ENCODE data around the gene NRTN. TPM values are rescaled to one million over a fixed set of nuclear protein-coding genes. Genes with fewer than 3 reads are reported as not detected.

NRTN gene
- total RNA-seq, 1 experiment from 2014 or later = 0.80 TPM

DNA sequence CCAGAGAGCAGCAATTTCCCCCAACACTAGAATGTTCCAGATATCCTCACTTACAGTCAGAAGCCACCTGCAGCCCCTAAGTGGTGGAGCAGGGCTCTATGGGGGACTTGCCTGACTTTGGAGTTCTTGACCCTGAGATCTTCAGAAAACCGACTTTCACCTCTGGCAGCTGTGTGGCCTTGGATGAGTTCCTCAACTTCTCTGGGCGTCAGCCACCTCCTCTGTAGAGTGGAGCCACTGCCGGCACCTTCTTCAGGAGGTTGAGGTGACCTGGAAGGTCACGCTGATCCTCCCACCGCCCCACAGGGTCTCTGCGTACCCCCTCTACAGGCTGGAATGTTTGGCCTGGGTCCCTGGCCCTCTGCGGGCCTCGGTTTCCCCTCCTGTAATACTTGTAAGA is 72.6 kb downstream of the NRTN start:
- Histone ChIP-seq H3K36me3 (ENCODE audit: control insufficient read depth, insufficient read depth, low read length) (no peaks in the 10 kb centered on the region), H3K27me3 (ENCODE audit: control insufficient read depth, insufficient read depth, low read length) (no peaks in the 10 kb centered on the region), H3K4me1 (ENCODE audit: control insufficient read depth, insufficient read depth, low read length) (no peaks in the 10 kb centered on the region), H3K27ac (ENCODE audit: low read length) (no peak overlapping the region), H3K9me3 (ENCODE audit: control insufficient read depth, insufficient read depth, low read depth, low read length) (no peaks in the 10 kb centered on the region), H3K4me3 (ENCODE audit: low read depth in 2 of 2, low read length in 2 of 2) (no peak overlapping the region)
- in situ Hi-C loops (cut with HindIII; ENCODE audit: low pct_unique_long_range_greater_than_20kb, low sequenced_read_pairs) = no loop called here
- intact Hi-C loops (cut with micrococcal nuclease; ENCODE audit: unreplicated experiment) = no loop called here
- DNase-seq (ENCODE audit: low read depth, low spot score) (no peak), ATAC-seq (no peak)
- BruUV-seq (replicated peaks) = no TSS peak
- no peak for TF ChIP-seq REST (IDR thresholded peaks at IDR 0.05; ENCODE audit: insufficient read depth in 1 of 2, low read depth in 2 of 2, low read length in 1 of 2)
- TF ChIP-seq CTCF (IDR thresholded peaks at IDR 0.05) = no peak
- TF ChIP-seq SIN3A (IDR thresholded peaks at IDR 0.05; ENCODE audit: borderline replicate concordance, insufficient read depth, low read depth, low read length) = no peak
- TF ChIP-seq POLR2AphosphoS5 (IDR thresholded peaks at IDR 0.05; ENCODE audit: low read depth, low read length) = no peak
- no peak for TF ChIP-seq TCF7L2 (IDR thresholded peaks at IDR 0.05; ENCODE audit: low read depth, low read length)
- ChIA-PET POLR2A (no interaction called here), CTCF (no interaction called here)

DNA sequence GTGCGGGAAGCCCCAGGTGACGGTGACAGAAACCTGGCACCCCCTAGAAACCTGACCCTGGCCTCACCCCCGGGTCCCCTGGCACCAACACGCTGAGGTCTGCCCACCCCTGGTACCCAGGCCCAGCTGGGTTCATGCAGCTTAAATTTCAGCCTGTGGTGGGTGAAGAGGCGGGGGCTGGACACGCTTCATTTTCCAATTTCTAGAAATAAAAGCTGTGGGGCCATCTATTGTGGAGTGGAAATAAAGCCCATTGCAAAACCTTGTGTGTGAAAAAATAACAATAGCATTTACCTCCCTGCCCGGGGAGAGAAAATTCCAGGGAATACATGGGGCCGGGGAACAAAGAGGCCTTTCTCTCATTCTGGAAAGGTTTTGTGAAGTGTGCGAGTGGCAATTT is 73.0 kb downstream of the NRTN start:
- Histone ChIP-seq H3K27ac (ENCODE audit: low read length) (no peak overlapping the region), H3K9me3 (ENCODE audit: control insufficient read depth, insufficient read depth, low read depth, low read length) (no peaks in the 10 kb centered on the region), H3K4me3 (ENCODE audit: low read depth in 2 of 2, low read length in 2 of 2) (no peak overlapping the region), H3K27me3 (ENCODE audit: control insufficient read depth, insufficient read depth, low read length) (no peaks in the 10 kb centered on the region), H3K36me3 (ENCODE audit: control insufficient read depth, insufficient read depth, low read length) (no peaks in the 10 kb centered on the region), H3K4me1 (ENCODE audit: control insufficient read depth, insufficient read depth, low read length) (no peaks in the 10 kb centered on the region)
- TF ChIP-seq POLR2AphosphoS5 (IDR thresholded peaks at IDR 0.05; ENCODE audit: low read depth, low read length) (no peak), REST (IDR thresholded peaks at IDR 0.05; ENCODE audit: insufficient read depth in 1 of 2, low read depth in 2 of 2, low read length in 1 of 2) (no peak), SIN3A (IDR thresholded peaks at IDR 0.05; ENCODE audit: borderline replicate concordance, insufficient read depth, low read depth, low read length) (no peak), TCF7L2 (IDR thresholded peaks at IDR 0.05; ENCODE audit: low read depth, low read length) (no peak), CTCF (IDR thresholded peaks at IDR 0.05) (no peak)
- in situ Hi-C loops (cut with HindIII; ENCODE audit: low pct_unique_long_range_greater_than_20kb, low sequenced_read_pairs) = no loop called here
- DNase-seq (ENCODE audit: low read depth, low spot score) (no peak), ATAC-seq (no peak)
- CTCF ChIA-PET = no interaction called here
- intact Hi-C loops (cut with micrococcal nuclease; ENCODE audit: unreplicated experiment) = no loop called here
- no TSS peak for BruUV-seq (replicated peaks)
- POLR2A ChIA-PET = no interaction called here

Other genes starting within 250 kb of the NRTN start
- 2.3 TPM for gene TINCR, start 237.1 kb upstream of the NRTN start, total RNA-seq (2021; ENCODE audit: unreplicated experiment)
- 83.5 TPM for gene SAFB2, start 182.3 kb upstream of the NRTN start, total RNA-seq (2021; ENCODE audit: unreplicated experiment)
- 83.0 TPM for gene SAFB, start 182.0 kb upstream of the NRTN start, total RNA-seq (2021; ENCODE audit: unreplicated experiment)
- 93.5 TPM for gene MICOS13, start 124.6 kb upstream of the NRTN start, total RNA-seq (2021; ENCODE audit: unreplicated experiment)
- 6.0 TPM for gene HSD11B1L, start 124.0 kb upstream of the NRTN start, total RNA-seq (2021; ENCODE audit: unreplicated experiment)
- gene RPL36, start 114.8 kb upstream of the NRTN start, total RNA-seq (2021; ENCODE audit: unreplicated experiment) = 465 TPM
- gene LONP1, start 84.9 kb upstream of the NRTN start, total RNA-seq (2021; ENCODE audit: unreplicated experiment) = 93.0 TPM
- gene CATSPERD, start 84.4 kb upstream of the NRTN start, total RNA-seq (2021; ENCODE audit: unreplicated experiment) = 0.08 TPM
- 5.9 TPM for gene PRR22, start 20.3 kb upstream of the NRTN start, total RNA-seq (2021; ENCODE audit: unreplicated experiment)
- gene DUS3L, start 13.9 kb upstream of the NRTN start, total RNA-seq (2021; ENCODE audit: unreplicated experiment) = 39.6 TPM
- gene FUT6, start 34.6 kb downstream of the NRTN start, total RNA-seq (2021; ENCODE audit: unreplicated experiment) = not detected
- gene FUT3, start 46.4 kb downstream of the NRTN start, total RNA-seq (2021; ENCODE audit: unreplicated experiment) = 0.36 TPM
- 0.10 TPM for gene FUT5, start 65.5 kb downstream of the NRTN start, total RNA-seq (2021; ENCODE audit: unreplicated experiment)
- gene NDUFA11, start 98.7 kb downstream of the NRTN start, total RNA-seq (2021; ENCODE audit: unreplicated experiment) = 242 TPM
- gene VMAC, start 99.8 kb downstream of the NRTN start, total RNA-seq (2021; ENCODE audit: unreplicated experiment) = 5.2 TPM
- 9.2 TPM for gene CAPS, start 109.2 kb downstream of the NRTN start, total RNA-seq (2021; ENCODE audit: unreplicated experiment)
- 54.6 TPM for gene RANBP3, start 173.1 kb downstream of the NRTN start, total RNA-seq (2021; ENCODE audit: unreplicated experiment)